Measurements from ENCODE around the gene SMYD4.
"Not testable (repeated sequence)": the region's sequence is repeated elsewhere in the genome, so short reads cannot be mapped to it uniquely, and the experiment has no call there.

The SMYD4 gene

GRCh38 chr17:1820528-1821252, 9.0 kb downstream of the SMYD4 start:
- H3K4me3 ChIP-seq (ENCODE audit: low read depth, low read length): no peak overlapping the region
- TF ChIP-seq MAX (IDR thresholded peaks at IDR 0.05; ENCODE audit: low read depth, low read length) (no peak), POLR2A (IDR thresholded peaks at IDR 0.05; ENCODE audit: extremely low read depth, insufficient read length) (no peak), CTCF (IDR thresholded peaks at IDR 0.05; ENCODE audit: low read depth, low read length) (no peak), MYC (IDR thresholded peaks at IDR 0.05; ENCODE audit: low read depth, low read length) (no peak)
- no peak for DNase-seq (ENCODE audit: low read depth)

GRCh38 chr17:1813088-1813487, 16.6 kb downstream of the SMYD4 start:
- TF ChIP-seq POLR2A (IDR thresholded peaks at IDR 0.05; ENCODE audit: extremely low read depth, insufficient read length): no peak
- no peak for TF ChIP-seq MYC (IDR thresholded peaks at IDR 0.05; ENCODE audit: low read depth, low read length)
- TF ChIP-seq CTCF (IDR thresholded peaks at IDR 0.05; ENCODE audit: low read depth, low read length): no peak
- TF ChIP-seq MAX (IDR thresholded peaks at IDR 0.05; ENCODE audit: low read depth, low read length): no peak
- H3K4me3 ChIP-seq (ENCODE audit: low read depth, low read length): no peak overlapping the region
- DNase-seq (ENCODE audit: low read depth): no peak

- TF ChIP-seq POLR2A (IDR thresholded peaks at IDR 0.05; ENCODE audit: extremely low read depth, insufficient read length) (no peak), MYC (IDR thresholded peaks at IDR 0.05; ENCODE audit: low read depth, low read length) (no peak)
- H3K4me3 ChIP-seq (ENCODE audit: low read depth, low read length): no peak overlapping the region
- no peak for DNase-seq (ENCODE audit: low read depth)
These were observed 19.1 kb downstream of the SMYD4 start for GRCh38 chr17:1810450-1811103.

GRCh38 chr17:1809815-1810214, 19.9 kb downstream of the SMYD4 start:
- not testable (repeated sequence) for H3K4me3 ChIP-seq (ENCODE audit: low read depth, low read length); DNase-seq (ENCODE audit: low read depth)

GRCh38 chr17:1808644-1809043, 21.1 kb downstream of the SMYD4 start:
- no peak for DNase-seq (ENCODE audit: low read depth)
- TF ChIP-seq MYC (IDR thresholded peaks at IDR 0.05; ENCODE audit: low read depth, low read length): no peak
- no peak for TF ChIP-seq CTCF (IDR thresholded peaks at IDR 0.05; ENCODE audit: low read depth, low read length)
- no peak for TF ChIP-seq POLR2A (IDR thresholded peaks at IDR 0.05; ENCODE audit: extremely low read depth, insufficient read length)
- TF ChIP-seq MAX (IDR thresholded peaks at IDR 0.05; ENCODE audit: low read depth, low read length): no peak

GRCh38 chr17:1807890-1808289, 21.8 kb downstream of the SMYD4 start:
- TF ChIP-seq MAX (IDR thresholded peaks at IDR 0.05; ENCODE audit: low read depth, low read length): no peak
- TF ChIP-seq CTCF (IDR thresholded peaks at IDR 0.05; ENCODE audit: low read depth, low read length): no peak
- no peak for TF ChIP-seq POLR2A (IDR thresholded peaks at IDR 0.05; ENCODE audit: extremely low read depth, insufficient read length)
- no peak for TF ChIP-seq MYC (IDR thresholded peaks at IDR 0.05; ENCODE audit: low read depth, low read length)
- H3K4me3 ChIP-seq (ENCODE audit: low read depth, low read length): no peak overlapping the region
- DNase-seq (ENCODE audit: low read depth): no peak

More at GRCh38 chr17:1808644-1809043, 21.1 kb downstream of the SMYD4 start:
- no peak overlapping the region for H3K4me3 ChIP-seq (ENCODE audit: low read depth, low read length)

All from NB4 (cell line).